GM12874 (cell line): ENCODE measurements around the gene S100A7A.

ENCODE experiments used
- CTCF ChIP-seq: IDR thresholded peaks from 2 replicates; pipeline ENCODE4 v1.5.1; 2011; ENCODE audit warnings: low read depth, mild to moderate bottlenecking, control low read depth, low read length, moderate library complexity; ENCODE audit not compliant: insufficient read depth

S100A7A gene

GRCh38 chr1:153426809-153427208 is 10.5 kb downstream of the S100A7A start:
- no peak for TF ChIP-seq CTCF

- no peak for TF ChIP-seq CTCF
Measured at GRCh38 chr1:153428073-153428638, 11.8 kb downstream of the S100A7A start.

GRCh38 chr1:153428791-153429190 is 12.5 kb downstream of the S100A7A start:
- TF ChIP-seq CTCF = no peak

DNA sequence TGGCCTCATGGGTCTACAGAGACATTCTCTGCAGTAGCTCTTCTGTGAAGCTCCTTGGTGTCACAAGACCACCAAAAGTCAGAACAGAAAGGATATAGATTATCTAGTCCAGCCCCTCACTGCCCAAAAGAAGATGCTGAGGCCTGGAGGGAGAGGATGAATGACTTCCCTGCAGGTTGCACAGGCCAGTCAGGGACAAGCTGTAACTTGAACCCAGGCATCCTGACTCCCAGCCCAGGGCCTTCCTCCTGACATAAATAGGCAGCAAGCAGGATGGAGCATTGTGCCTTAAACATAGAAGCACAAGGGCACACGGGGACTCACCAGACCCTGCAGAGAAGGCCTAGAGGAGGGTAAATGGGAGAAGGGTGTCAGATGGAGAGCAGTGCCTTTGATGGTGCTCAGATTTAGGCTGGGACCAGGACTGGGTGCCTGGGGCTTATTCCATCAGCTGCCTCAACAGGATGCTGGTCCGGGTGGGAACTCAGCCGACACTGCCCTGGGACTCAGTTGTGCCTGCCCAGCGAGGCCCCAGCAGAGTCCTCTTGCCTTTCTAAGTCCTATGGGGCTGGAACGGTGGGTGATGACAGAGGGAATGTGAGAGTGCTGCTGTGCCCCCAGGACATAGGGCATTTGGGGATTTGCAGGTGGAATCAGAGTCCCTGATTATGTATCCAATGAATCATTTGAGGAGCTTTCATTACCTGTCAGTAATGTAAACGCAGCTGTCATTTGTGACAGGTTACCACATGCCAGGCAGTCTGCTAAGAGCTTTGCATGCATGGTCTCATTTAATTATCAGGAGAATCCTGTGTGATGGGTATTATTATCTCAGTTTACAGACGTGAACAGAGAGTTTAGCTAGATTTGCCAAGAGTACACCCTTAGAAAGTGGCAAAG is 13.2 kb downstream of the S100A7A start:
- no peak for TF ChIP-seq CTCF

DNA sequence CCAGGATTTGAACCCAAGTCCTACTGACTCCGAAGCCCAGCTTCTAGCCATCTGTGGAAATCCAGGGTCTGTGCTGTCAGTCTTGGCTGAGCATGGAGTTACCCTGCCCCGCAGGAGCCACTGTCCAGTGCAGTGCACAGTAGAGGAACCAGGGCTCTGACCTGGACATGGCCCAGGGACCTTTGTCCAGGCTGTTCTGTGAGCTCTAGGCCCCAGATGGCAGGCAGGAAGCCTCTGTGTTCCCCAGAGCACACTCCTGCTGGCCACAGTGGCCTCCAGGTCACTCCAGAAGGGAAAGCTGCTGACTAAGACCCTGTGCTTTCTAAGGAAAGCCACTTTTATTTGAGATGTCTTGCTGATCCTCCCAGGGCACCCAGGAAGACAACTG is 13.8 kb downstream of the S100A7A start:
- no peak for TF ChIP-seq CTCF

GRCh38 chr1:153430561-153430960 is 14.2 kb downstream of the S100A7A start:
- no peak for TF ChIP-seq CTCF

DNA sequence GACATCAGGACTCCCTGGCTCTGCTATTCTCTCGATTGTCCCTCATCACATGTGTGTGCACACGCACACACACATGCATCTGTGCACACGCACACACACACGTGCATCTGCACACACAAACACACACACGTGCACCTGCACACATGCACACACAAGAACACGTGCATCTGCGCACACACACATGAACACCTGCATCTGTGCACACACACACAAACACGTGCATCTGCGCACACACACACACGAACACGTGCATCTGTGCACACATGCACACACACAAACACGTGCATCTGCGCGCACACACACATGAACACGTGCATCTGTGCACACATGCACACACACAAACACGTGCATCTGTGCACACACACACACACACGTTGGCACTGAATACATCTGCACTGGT is 14.7 kb downstream of the S100A7A start:
- TF ChIP-seq CTCF = no peak
